Kidney (tissue), 14 donors: ENCODE results near the gene TRIM44. TPM values are rescaled to one million over a fixed set of nuclear protein-coding genes. Genes with fewer than 3 reads are reported as not detected.

Experiments
- DNase-seq, 5 donors: peaks; one replicate each; pipeline ENCODE4 v3.0.0-alpha.2; 2013 to 2020
- FAIRE-seq: peaks from 2 replicates; lab custom pipeline; 2012; peaks lifted over from hg19 to GRCh38; lab: Jason Lieb, UNC
- H3K27ac ChIP-seq, 2 donors: one replicate each; pipeline ENCODE4 v1.7.0; 2013; ENCODE audit warnings: low read depth in 2 of 2, low read length in 2 of 2, inconsistent platforms in 1 of 2
- H3K27me3 ChIP-seq: one replicate; pipeline ENCODE4 v1.7.1; 2013; ENCODE audit warnings: low read length, inconsistent platforms; ENCODE audit not compliant: control insufficient read depth, insufficient read depth
- H3K36me3 ChIP-seq, 3 donors: one replicate each; pipeline versions ENCODE4 v1.7.0 to v1.7.1; 2013; ENCODE audit warnings: low read length in 3 of 3, control low read depth in 1 of 3, inconsistent platforms in 1 of 3; ENCODE audit not compliant: insufficient read depth in 3 of 3, control insufficient read depth in 2 of 3
- H3K4me1 ChIP-seq, 3 donors: one replicate each; pipeline versions ENCODE4 v1.7.0 to v1.7.1; 2013; ENCODE audit warnings: low read length in 3 of 3, inconsistent platforms in 1 of 3, low read depth in 1 of 3; ENCODE audit not compliant: control insufficient read depth in 2 of 3, insufficient read depth in 2 of 3
- H3K4me3 ChIP-seq, 3 donors: one replicate each; pipeline versions ENCODE4 v1.7.0 to v1.8.1; 2013; ENCODE audit warnings: low read length in 3 of 3, control low read depth in 1 of 3, inconsistent platforms in 1 of 3
- H3K9ac ChIP-seq, 3 donors: one replicate each; pipeline versions ENCODE4 v1.7.0 to v1.7.1; 2013; ENCODE audit warnings: low read length in 3 of 3, control low read depth in 1 of 3, inconsistent platforms in 1 of 3
- H3K9me3 ChIP-seq, 3 donors: one replicate each; pipeline versions ENCODE4 v1.7.0 to v1.7.1; 2013; ENCODE audit warnings: low read length in 3 of 3, control low read depth in 1 of 3, inconsistent platforms in 1 of 3; ENCODE audit not compliant: control insufficient read depth in 2 of 3, insufficient read depth in 1 of 3
- intact Hi-C: fragments of 100-400 bp; cut with DNase I; formaldehyde crosslinking; loops from one replicate; pipeline ENCODE4 v1.11.1; 2022
- polyA plus RNA-seq: library from polyadenylated mRNA; stranded (reverse); fragments of 350-450 nt; fragmentation: Illumina TruSeq; extraction: RNeasy Lipid Tissue Mini Kit (QIAGEN cat#74804); gene quantifications from one replicate; pipeline ENCODE4 v1.2.3, GENCODE V29; 2014; ENCODE audit warnings: low read depth, low replicate concordance; ENCODE audit not compliant: insufficient read depth
- total RNA-seq: library from RNA; stranded (reverse); fragmentation: NEBNext Ultra II Directional; extraction: Animal tissue kit (Norgen Biotek cat#: 25700); gene quantifications from one replicate; pipeline ENCODE4 v1.2.1, GENCODE V29; 2021
- TF ChIP-seq, protein P1 (sequence below): IDR thresholded peaks from 3 replicates; pipeline ENCODE4 v1.5.1; 2012; ENCODE audit warnings: mild to moderate bottlenecking, moderate library complexity, borderline replicate concordance; ENCODE audit not compliant: insufficient read depth; ENCODE audit errors: extremely low read depth
- donor health status: control.
- donor health status: control.
- donor health status: control.
- donor health status: control.
- donor health status: control.
- donor health status: DM: yes; HTN: yes; CAD: no.
- donor health status: Normal renal cell carcinoma (clear cell type).

Gene TRIM44
- total and polyA plus RNA-seq, 2 donors from 2014 or later, result 14.5 to 88.9 TPM

DNA sequence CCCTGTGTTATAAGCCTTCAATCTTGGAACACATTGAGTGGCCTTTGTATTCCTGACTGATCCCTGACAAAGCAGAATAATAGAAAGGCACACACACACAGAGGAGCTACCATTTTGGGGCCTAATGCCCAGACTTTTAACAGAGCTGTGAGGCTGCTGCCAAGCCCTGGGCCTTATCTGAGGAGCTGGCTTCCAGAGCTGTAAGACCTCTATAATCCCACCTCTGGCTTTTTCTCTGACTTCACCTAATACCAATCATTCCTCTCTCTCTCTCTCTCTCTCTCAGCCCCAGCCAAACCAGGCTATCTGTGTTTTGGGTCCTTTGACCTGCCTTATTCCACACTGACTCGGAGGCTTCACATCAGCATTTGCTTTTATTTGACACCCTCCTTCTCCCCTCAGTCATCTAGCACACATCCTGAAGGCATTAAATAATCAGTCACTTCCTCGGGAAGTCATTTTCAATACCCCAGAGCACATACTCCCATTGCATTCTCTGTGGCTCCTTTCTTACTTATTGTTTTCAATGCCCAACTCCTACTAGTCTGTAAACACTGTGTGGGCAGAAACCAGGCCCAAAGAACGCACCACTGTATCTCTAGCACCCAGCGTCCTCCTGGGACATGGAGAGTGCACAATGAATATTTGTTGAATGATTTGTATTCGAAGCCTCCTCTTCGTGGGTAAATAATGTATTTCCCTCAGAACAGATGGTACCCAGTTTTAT is 21.2 kb upstream of the TRIM44 start:
- H3K4me1 ChIP-seq, result no peaks in the 10 kb centered on the region
- no peaks in the 10 kb centered on the region for H3K9me3 ChIP-seq
- H3K27ac ChIP-seq, result no peak overlapping the region
- no peaks in the 10 kb centered on the region for H3K27me3 ChIP-seq
- FAIRE-seq, result no peak
- no peak overlapping the region for H3K4me3 ChIP-seq
- TF ChIP-seq, protein P1, sequence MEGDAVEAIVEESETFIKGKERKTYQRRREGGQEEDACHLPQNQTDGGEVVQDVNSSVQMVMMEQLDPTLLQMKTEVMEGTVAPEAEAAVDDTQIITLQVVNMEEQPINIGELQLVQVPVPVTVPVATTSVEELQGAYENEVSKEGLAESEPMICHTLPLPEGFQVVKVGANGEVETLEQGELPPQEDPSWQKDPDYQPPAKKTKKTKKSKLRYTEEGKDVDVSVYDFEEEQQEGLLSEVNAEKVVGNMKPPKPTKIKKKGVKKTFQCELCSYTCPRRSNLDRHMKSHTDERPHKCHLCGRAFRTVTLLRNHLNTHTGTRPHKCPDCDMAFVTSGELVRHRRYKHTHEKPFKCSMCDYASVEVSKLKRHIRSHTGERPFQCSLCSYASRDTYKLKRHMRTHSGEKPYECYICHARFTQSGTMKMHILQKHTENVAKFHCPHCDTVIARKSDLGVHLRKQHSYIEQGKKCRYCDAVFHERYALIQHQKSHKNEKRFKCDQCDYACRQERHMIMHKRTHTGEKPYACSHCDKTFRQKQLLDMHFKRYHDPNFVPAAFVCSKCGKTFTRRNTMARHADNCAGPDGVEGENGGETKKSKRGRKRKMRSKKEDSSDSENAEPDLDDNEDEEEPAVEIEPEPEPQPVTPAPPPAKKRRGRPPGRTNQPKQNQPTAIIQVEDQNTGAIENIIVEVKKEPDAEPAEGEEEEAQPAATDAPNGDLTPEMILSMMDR, result no peak
- no peak for DNase-seq
- H3K36me3 ChIP-seq, result no peaks in the 10 kb centered on the region
- intact Hi-C loops, result no loop called here
- no peak overlapping the region for H3K9ac ChIP-seq

DNA sequence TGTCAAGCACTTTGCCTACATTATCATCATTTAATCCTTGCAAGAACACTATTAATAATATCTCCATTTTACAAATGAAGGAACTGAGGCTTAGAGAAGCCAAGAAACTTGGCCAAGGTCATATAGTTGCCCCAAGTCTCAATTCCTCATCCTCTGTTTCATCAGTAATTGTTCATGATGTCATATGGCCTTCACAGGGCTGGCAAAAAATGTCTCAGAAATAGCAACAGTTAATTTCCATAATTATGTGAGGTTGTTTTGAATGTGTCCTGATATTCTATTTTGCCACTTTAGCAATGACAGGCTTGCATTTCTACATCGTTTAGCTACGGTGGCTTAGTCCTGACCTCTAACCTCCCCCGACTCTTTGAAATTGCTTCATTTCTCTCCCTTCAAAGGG is 20.6 kb upstream of the TRIM44 start:
- TF ChIP-seq, protein P1, result no peak
- no peak overlapping the region for H3K27ac ChIP-seq
- intact Hi-C loops, result no loop called here
- H3K27me3 ChIP-seq, result no peaks in the 10 kb centered on the region
- no peaks in the 10 kb centered on the region for H3K9me3 ChIP-seq
- H3K4me3 ChIP-seq, result no peak overlapping the region
- no peaks in the 10 kb centered on the region for H3K4me1 ChIP-seq
- DNase-seq (no peak), FAIRE-seq (no peak)
- no peaks in the 10 kb centered on the region for H3K36me3 ChIP-seq
- no peak overlapping the region for H3K9ac ChIP-seq

DNA sequence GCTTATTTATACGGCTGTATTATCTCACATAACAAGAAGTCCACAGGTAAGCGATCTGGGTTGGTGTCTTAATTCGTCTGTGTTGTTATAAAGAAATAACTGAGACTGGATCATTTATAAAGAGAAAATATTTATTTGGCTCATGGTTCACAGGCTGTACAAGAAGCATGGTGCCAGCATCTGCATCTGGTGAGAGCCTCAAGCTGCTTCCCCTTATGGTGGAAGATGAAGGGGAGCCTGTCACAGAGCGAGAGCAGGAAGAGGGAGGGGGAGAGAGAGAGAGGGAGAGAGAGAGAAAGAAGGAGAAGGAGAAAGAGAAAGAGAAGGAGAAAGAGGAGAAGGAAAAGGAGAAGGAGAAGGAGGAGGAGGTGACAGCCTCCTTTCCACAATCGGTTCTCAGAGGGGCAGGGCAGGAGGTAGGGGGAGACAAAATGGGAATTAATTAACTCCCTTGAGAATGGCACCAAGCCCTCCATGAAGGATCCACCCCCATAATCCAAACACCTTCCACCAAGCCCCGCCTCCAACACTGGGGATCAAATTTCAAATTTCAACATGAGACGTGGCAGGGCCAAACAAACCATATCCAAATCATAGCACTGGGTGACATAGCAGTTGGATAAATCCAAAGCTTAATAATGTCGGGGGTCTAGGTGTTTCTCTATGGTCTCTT is 15.0 kb upstream of the TRIM44 start:
- intact Hi-C loops, result no loop called here
- TF ChIP-seq, protein P1, result no peak
- FAIRE-seq, result no peak
- H3K9ac ChIP-seq, result no peak overlapping the region
- no peaks in the 10 kb centered on the region for H3K27me3 ChIP-seq
- H3K36me3 ChIP-seq, result no peaks in the 10 kb centered on the region
- no peaks in the 10 kb centered on the region for H3K4me1 ChIP-seq
- H3K27ac ChIP-seq, result no peak overlapping the region
- H3K4me3 ChIP-seq, result no peak overlapping the region
- no peak for DNase-seq
- no peaks in the 10 kb centered on the region for H3K9me3 ChIP-seq
